ENCODE measurements around the gene AOPEP. TPM values are rescaled to one million over a fixed set of nuclear protein-coding genes. Genes with fewer than 3 reads are reported as not detected.

The AOPEP gene
- total and polyA plus RNA-seq, 10 donors: 14.8 to 86.1 (median 51.3) TPM

- WGBS, 5 donors: 0 to 1% (median 0%) methylated on average over 37 to 133 of the region's 133 CpGs
- intact Hi-C loops (cut with DNase I; ENCODE audit: low total_unique reads): no loop called here
- DNase-seq: peak; percentile 80
- Histone ChIP-seq H3K4me1 (peaks cover 13 to 71% (median 28%) of the 10 kb centered on the region in 6 donors), H3K27me3 (replicated peaks in 1 of 7) (peaks cover 0 to 42% (median 19%) of the 10 kb centered on the region in 7 donors), H3K9me3 (no peaks in the 10 kb centered on the region), H3K4me3 (peak overlapping the region; percentile 37 to 82 (median 56)), H3K27ac (peak overlapping the region; percentile 69 to 97 (median 92)), H3K36me3 (peaks cover 0 to 8% (median 0%) of the 10 kb centered on the region in 6 donors)
- no peak for TF ChIP-seq POLR2A (IDR thresholded peaks at IDR 0.05)
- peak in 2 of 3 donors; percentile 41 to 54 for TF ChIP-seq POLR2AphosphoS5 (IDR thresholded peaks at IDR 0.05)
Measured at GRCh38 chr9:95004411-95005277, 278.1 kb downstream of the AOPEP start.

- no peaks in the 10 kb centered on the region for H3K9me3 ChIP-seq
- peak overlapping the region; percentile 61 to 97 (median 92) for H3K27ac ChIP-seq
- WGBS, 5 donors: 7 to 12% (median 7%) methylated on average over 25 to 49 of the region's 49 CpGs
- H3K4me1 ChIP-seq: peaks cover 7 to 62% (median 22%) of the 10 kb centered on the region in 6 donors
- H3K4me3 ChIP-seq: peak overlapping the region; percentile 27 to 82 (median 56)
- peaks cover 0 to 8% (median 0%) of the 10 kb centered on the region in 6 donors for H3K36me3 ChIP-seq
- peaks cover 0 to 42% (median 19%) of the 10 kb centered on the region in 7 donors for H3K27me3 ChIP-seq (replicated peaks in 1 of 7)
- TF ChIP-seq POLR2A (IDR thresholded peaks at IDR 0.05) (no peak), CTCF (IDR thresholded peaks at IDR 0.05 in 8 of 11, conservative IDR thresholded peaks at IDR 0.05 in 3 of 11) (no peak), POLR2AphosphoS5 (IDR thresholded peaks at IDR 0.05) (no peak)
- DNase-seq: no peak
- intact Hi-C loops (cut with DNase I; ENCODE audit: low total_unique reads): no loop called here
Measured at GRCh38 chr9:95005278-95006143, 279.0 kb downstream of the AOPEP start.

- WGBS, 5 donors: 42 to 67% (median 53%) methylated on average over 5 of the region's 5 CpGs
- no peak for TF ChIP-seq POLR2A (IDR thresholded peaks at IDR 0.05)
- no peak for TF ChIP-seq CTCF (IDR thresholded peaks at IDR 0.05 in 8 of 11, conservative IDR thresholded peaks at IDR 0.05 in 3 of 11)
- no peak for TF ChIP-seq POLR2AphosphoS5 (IDR thresholded peaks at IDR 0.05)
- Histone ChIP-seq H3K36me3 (peaks cover 0 to 14% (median 0%) of the 10 kb centered on the region in 6 donors), H3K4me1 (peaks cover 7 to 56% (median 24%) of the 10 kb centered on the region in 6 donors), H3K4me3 (peak overlapping the region in 4 of 8 donors; percentile 56 to 82 (median 59)), H3K9me3 (no peaks in the 10 kb centered on the region), H3K27me3 (replicated peaks in 1 of 7) (peaks cover 0 to 37% (median 19%) of the 10 kb centered on the region in 7 donors), H3K27ac (peak overlapping the region; percentile 14 to 97 (median 92))
- intact Hi-C loops (cut with DNase I; ENCODE audit: low total_unique reads): no loop called here
- DNase-seq: no peak
Measured at GRCh38 chr9:95007226-95007869, 280.8 kb downstream of the AOPEP start.

- H3K36me3 ChIP-seq: peaks cover 0 to 14% (median 0%) of the 10 kb centered on the region in 6 donors
- intact Hi-C loops (cut with DNase I; ENCODE audit: low total_unique reads): no loop called here
- H3K4me3 ChIP-seq: peak overlapping the region in 5 of 8 donors; percentile 2 to 82 (median 21)
- peak overlapping the region in 7 of 8 donors; percentile 82 to 97 (median 93) for H3K27ac ChIP-seq
- WGBS, 5 donors: 50 to 62% (median 56%) methylated on average over 15 of the region's 15 CpGs
- H3K27me3 ChIP-seq (replicated peaks in 1 of 7): peaks cover 0 to 29% (median 12%) of the 10 kb centered on the region in 7 donors
- H3K4me1 ChIP-seq: peaks cover 4 to 52% (median 22%) of the 10 kb centered on the region in 6 donors
- TF ChIP-seq POLR2A (IDR thresholded peaks at IDR 0.05) (no peak), POLR2AphosphoS5 (IDR thresholded peaks at IDR 0.05) (no peak), CTCF (IDR thresholded peaks at IDR 0.05 in 8 of 11, conservative IDR thresholded peaks at IDR 0.05 in 3 of 11) (no peak)
- H3K9me3 ChIP-seq: no peaks in the 10 kb centered on the region
- no peak for DNase-seq
Measured at GRCh38 chr9:95008151-95008771, 281.8 kb downstream of the AOPEP start.

Data from spleen (tissue), 11 donors.